ENCODE data around the gene GOLGA6L7. TPM values are rescaled to one million over a fixed set of nuclear protein-coding genes. Genes with fewer than 3 reads are reported as not detected.

Gene GOLGA6L7
- total RNA-seq, 1 donor from 2014 or later: not detected

DNA sequence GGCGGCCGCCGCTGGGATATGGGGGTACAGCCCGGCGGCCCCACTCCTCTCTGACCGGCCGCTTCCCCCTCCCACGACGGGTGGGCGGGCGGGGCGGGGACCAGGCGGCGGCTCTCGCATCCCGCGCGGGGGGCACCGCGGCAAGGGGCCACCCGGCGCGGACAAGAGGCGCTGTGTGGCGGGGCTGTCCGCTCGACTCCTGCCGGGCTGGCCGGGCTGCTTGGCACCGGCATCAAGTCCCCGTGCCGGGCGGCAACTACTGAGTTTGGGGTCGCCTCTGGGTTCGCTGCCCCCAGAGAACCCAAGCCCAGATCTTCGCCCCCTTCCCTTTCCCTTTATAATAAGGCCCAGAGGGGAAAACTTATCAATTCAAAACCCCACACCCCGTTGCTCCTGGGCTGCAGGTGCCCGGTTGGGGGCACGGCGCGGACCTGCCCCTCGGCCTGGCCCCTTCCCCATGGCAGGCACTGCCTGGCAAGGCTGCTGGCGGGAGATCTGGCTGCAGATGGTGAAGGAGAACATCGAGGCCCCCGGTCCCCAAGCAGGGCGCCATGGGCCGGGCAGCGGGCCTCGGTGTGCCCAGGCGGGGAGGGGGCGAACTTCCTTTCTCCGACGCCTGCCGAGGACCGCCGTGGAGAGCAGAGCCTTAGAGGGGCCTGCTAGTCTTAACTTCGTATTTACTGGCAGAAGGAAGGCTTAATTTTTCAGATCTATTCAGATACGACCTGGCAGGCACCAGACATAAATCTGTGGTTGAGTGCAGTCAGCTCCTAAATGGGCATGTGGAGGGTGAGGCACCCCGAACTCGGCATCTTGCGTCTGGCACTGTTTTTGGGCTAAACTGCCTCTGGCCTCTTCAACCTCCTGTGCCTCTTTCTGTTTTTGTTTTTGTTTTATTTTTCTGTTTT is 38.2 kb upstream of the GOLGA6L7 start:
- H2AFZ ChIP-seq (replicated peaks): no peak overlapping the region
- H3F3A ChIP-seq (ENCODE audit: low read depth): no peaks in the 10 kb centered on the region
- peaks cover 30% of the 10 kb centered on the region for H3K4me1 ChIP-seq
- H3K9me3 Mint-ChIP-seq: peaks cover 5% of the 10 kb centered on the region
- peaks cover 7% of the 10 kb centered on the region for H3K27me3 Mint-ChIP-seq (ENCODE audit: insufficient read depth, low read depth)
- H3K27me3 ChIP-seq: peaks cover 25% of the 10 kb centered on the region
- DNase-seq (ENCODE audit: low spot score): peak; percentile 55
- H3K79me2 ChIP-seq (ENCODE audit: low read depth): peaks cover 51% of the 10 kb centered on the region
- H3K4me3 ChIP-seq: peak overlapping the region; percentile 56
- peak overlapping the region; percentile 89 for H3K4me3 Mint-ChIP-seq
- H3K9me3 ChIP-seq (ENCODE audit: low read depth): no peaks in the 10 kb centered on the region
- H4K20me1 ChIP-seq (ENCODE audit: low read depth): peaks cover 27% of the 10 kb centered on the region
- peaks cover 40% of the 10 kb centered on the region for H3K4me1 Mint-ChIP-seq
- H3K9ac ChIP-seq: no peak overlapping the region
- peak overlapping the region; percentile 95 for H3K27ac Mint-ChIP-seq
- no peak overlapping the region for H3K27ac ChIP-seq
- peak overlapping the region; percentile 86 for H3K4me2 ChIP-seq
- TF ChIP-seq EZH2phosphoT487 (IDR thresholded peaks at IDR 0.05) (no peak), EZH2 (IDR thresholded peaks at IDR 0.05) (no peak)
- TF ChIP-seq, protein P1, sequence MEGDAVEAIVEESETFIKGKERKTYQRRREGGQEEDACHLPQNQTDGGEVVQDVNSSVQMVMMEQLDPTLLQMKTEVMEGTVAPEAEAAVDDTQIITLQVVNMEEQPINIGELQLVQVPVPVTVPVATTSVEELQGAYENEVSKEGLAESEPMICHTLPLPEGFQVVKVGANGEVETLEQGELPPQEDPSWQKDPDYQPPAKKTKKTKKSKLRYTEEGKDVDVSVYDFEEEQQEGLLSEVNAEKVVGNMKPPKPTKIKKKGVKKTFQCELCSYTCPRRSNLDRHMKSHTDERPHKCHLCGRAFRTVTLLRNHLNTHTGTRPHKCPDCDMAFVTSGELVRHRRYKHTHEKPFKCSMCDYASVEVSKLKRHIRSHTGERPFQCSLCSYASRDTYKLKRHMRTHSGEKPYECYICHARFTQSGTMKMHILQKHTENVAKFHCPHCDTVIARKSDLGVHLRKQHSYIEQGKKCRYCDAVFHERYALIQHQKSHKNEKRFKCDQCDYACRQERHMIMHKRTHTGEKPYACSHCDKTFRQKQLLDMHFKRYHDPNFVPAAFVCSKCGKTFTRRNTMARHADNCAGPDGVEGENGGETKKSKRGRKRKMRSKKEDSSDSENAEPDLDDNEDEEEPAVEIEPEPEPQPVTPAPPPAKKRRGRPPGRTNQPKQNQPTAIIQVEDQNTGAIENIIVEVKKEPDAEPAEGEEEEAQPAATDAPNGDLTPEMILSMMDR (IDR thresholded peaks at IDR 0.05): no peak
- H3K36me3 Mint-ChIP-seq: peaks cover 11% of the 10 kb centered on the region
- H3K36me3 ChIP-seq: no peaks in the 10 kb centered on the region

DNA sequence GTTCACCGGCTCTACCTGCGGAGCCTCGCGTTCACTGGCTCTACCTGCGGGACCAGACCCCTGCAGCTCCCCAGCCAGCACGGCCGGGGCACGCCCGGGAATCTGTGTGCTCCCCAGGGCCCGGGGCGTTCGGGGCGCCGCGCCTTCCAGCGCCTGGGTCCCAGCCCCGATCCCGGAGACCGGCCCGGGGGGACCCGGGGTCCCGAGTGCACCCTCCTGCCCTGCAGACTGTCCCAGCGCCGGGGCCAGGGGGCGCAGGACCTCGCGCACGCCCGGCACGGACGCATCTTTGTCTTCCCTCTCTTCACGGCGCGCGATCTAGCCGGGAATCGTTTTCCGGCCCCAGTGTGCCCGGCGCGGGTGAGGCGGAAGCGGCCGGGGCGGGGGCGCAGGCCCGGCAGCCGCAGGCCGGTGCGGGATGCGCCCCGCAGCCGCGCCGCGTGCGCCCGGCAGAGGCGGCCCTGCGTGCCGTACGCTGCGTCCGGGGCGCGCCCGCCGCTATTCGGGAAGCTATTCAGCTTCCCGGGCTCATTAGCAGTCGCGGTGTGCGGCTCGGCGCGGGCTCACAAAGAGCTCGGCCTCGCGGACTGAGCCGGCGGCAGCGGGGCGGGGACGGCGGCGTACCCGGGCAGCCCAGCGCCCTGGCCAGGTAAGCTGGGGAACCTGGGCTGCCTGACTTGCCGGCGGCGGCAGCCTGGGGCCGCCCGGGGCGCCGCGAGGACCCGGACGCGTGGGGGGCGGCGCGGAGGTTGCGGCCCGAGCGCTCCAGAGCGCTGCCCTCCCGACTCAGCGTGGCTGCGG is 37.4 kb upstream of the GOLGA6L7 start, which contains the start of gene APBA2:
TSS of gene APBA2 (plus strand) at position 345 of the 801 bp plus-strand sequence. CDS start 167,911 bp downstream, outside the sequence.
- peak within 1 kb of the TSS; percentile 56 for H3K4me3 ChIP-seq
- peak; percentile 25 for TF ChIP-seq EZH2 (IDR thresholded peaks at IDR 0.05)
- TF ChIP-seq, protein P1 (IDR thresholded peaks at IDR 0.05): peak; percentile 26
- no peak for TF ChIP-seq EZH2phosphoT487 (IDR thresholded peaks at IDR 0.05)
- H3F3A ChIP-seq (ENCODE audit: low read depth): no peaks in the 10 kb centered on the region
- H3K36me3 Mint-ChIP-seq: peaks cover 9% of the 10 kb centered on the region
- peaks cover 7% of the 10 kb centered on the region for H3K27me3 Mint-ChIP-seq (ENCODE audit: insufficient read depth, low read depth)
- H3K4me1 Mint-ChIP-seq: peaks cover 38% of the 10 kb centered on the region
- peaks cover 7% of the 10 kb centered on the region for H3K9me3 Mint-ChIP-seq
- peaks cover 25% of the 10 kb centered on the region for H3K27me3 ChIP-seq
- peak within 1 kb of the TSS; percentile 81 for H2AFZ ChIP-seq (replicated peaks)
- H4K20me1 ChIP-seq (ENCODE audit: low read depth): peaks cover 27% of the 10 kb centered on the region
- no peak within 1 kb of the TSS for H3K9ac ChIP-seq
- H3K9me3 ChIP-seq (ENCODE audit: low read depth): no peaks in the 10 kb centered on the region
- H3K4me2 ChIP-seq: peak within 1 kb of the TSS; percentile 86
- H3K79me2 ChIP-seq (ENCODE audit: low read depth): peaks cover 42% of the 10 kb centered on the region
- peak; percentile 90 for DNase-seq (ENCODE audit: low spot score)
- no peaks in the 10 kb centered on the region for H3K36me3 ChIP-seq
- peaks cover 30% of the 10 kb centered on the region for H3K4me1 ChIP-seq
- H3K27ac ChIP-seq: no peak within 1 kb of the TSS
- H3K27ac Mint-ChIP-seq: peak within 1 kb of the TSS; percentile 76
- H3K4me3 Mint-ChIP-seq: peak within 1 kb of the TSS; percentile 89

DNA sequence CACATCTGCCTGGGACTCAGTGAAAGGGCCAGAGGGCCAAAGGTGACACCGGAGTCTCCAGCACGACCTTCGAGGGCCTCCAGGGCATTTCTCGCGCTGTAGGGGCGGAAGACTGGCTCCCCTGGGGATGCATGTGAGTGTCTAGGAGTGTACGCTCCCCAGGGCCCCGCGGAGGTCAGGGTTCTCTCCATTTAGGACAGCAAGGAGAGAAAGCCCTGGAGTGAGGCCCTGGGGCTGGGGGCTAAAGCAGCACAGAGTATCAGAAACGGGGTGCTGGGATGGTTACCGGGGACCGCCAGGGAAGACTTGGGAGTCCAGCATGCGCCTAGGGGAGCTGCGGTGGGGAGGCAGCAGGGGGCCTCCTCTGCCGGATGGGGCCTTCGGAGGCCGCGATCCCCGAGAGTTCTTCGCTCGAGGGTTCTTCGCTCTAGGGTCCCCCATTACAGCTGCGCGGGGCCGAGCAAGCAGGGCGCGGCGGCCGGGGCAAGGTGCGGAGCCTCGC is 36.7 kb upstream of the GOLGA6L7 start:
- Histone ChIP-seq H3K4me2 (peak overlapping the region; percentile 86), H4K20me1 (ENCODE audit: low read depth) (peaks cover 21% of the 10 kb centered on the region), H3K36me3 (no peaks in the 10 kb centered on the region), H3F3A (ENCODE audit: low read depth) (no peaks in the 10 kb centered on the region), H3K27me3 (peaks cover 25% of the 10 kb centered on the region), H3K4me3 (peak overlapping the region; percentile 56), H3K27ac (no peak overlapping the region), H3K79me2 (ENCODE audit: low read depth) (peaks cover 38% of the 10 kb centered on the region), H2AFZ (replicated peaks) (peak overlapping the region; percentile 81), H3K9me3 (ENCODE audit: low read depth) (no peaks in the 10 kb centered on the region), H3K4me1 (peaks cover 30% of the 10 kb centered on the region), H3K9ac (no peak overlapping the region)
- Mint-ChIP-seq H3K36me3 (peaks cover 9% of the 10 kb centered on the region), H3K27me3 (ENCODE audit: insufficient read depth, low read depth) (peaks cover 7% of the 10 kb centered on the region), H3K27ac (peak overlapping the region; percentile 74), H3K4me1 (peaks cover 33% of the 10 kb centered on the region), H3K9me3 (peaks cover 7% of the 10 kb centered on the region), H3K4me3 (peak overlapping the region; percentile 82)
- TF ChIP-seq EZH2 (IDR thresholded peaks at IDR 0.05): no peak
- TF ChIP-seq EZH2phosphoT487 (IDR thresholded peaks at IDR 0.05): no peak
- TF ChIP-seq, protein P1 (IDR thresholded peaks at IDR 0.05): no peak
- DNase-seq (ENCODE audit: low spot score): peak; percentile 20
